ENCODE data around the gene ATM.

ATM gene

DNA sequence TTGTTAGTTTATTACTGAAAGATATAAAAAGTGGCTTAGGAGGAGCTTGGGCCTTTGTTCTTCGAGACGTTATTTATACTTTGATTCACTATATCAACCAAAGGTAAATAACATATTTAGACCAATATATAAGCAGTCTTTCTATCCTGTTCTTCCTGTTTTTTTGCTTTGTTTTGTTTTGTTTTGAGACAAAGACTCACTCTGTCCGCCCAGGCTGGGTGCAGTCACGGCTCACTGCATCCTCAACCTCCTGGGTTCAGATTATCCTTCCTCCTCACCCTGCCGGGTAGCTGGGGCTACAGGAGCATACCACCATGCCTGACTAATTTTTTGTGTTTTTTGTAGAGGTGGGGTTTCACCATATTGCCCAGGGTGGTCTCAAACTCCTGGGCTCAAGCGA, 66.8 kb downstream of the ATM start (continued):
- TF ChIP-seq ZBTB48 (tag by site-specific recombination; IDR thresholded peaks at IDR 0.05) (no peak), ZNF16 (tag by site-specific recombination; IDR thresholded peaks at IDR 0.05; ENCODE audit: low read depth) (no peak), ZNF768 (tag by site-specific recombination; IDR thresholded peaks at IDR 0.05) (no peak), SP2 (tag by site-specific recombination; IDR thresholded peaks at IDR 0.05) (no peak)
- TF ChIP-seq, protein P1, sequence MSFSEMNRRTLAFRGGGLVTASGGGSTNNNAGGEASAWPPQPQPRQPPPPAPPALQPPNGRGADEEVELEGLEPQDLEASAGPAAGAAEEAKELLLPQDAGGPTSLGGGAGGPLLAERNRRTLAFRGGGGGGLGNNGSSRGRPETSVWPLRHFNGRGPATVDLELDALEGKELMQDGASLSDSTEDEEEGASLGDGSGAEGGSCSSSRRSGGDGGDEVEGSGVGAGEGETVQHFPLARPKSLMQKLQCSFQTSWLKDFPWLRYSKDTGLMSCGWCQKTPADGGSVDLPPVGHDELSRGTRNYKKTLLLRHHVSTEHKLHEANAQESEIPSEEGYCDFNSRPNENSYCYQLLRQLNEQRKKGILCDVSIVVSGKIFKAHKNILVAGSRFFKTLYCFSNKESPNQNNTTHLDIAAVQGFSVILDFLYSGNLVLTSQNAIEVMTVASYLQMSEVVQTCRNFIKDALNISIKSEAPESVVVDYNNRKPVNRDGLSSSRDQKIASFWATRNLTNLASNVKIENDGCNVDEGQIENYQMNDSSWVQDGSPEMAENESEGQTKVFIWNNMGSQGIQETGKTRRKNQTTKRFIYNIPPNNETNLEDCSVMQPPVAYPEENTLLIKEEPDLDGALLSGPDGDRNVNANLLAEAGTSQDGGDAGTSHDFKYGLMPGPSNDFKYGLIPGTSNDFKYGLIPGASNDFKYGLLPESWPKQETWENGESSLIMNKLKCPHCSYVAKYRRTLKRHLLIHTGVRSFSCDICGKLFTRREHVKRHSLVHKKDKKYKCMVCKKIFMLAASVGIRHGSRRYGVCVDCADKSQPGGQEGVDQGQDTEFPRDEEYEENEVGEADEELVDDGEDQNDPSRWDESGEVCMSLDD (tag by site-specific recombination; IDR thresholded peaks at IDR 0.05), result no peak
- TF ChIP-seq, protein P2, sequence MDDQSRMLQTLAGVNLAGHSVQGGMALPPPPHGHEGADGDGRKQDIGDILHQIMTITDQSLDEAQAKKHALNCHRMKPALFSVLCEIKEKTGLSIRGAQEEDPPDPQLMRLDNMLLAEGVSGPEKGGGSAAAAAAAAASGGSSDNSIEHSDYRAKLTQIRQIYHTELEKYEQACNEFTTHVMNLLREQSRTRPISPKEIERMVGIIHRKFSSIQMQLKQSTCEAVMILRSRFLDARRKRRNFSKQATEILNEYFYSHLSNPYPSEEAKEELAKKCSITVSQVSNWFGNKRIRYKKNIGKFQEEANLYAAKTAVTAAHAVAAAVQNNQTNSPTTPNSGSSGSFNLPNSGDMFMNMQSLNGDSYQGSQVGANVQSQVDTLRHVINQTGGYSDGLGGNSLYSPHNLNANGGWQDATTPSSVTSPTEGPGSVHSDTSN (CRISPR knock-in tag; IDR thresholded peaks at IDR 0.05), result no peak

DNA sequence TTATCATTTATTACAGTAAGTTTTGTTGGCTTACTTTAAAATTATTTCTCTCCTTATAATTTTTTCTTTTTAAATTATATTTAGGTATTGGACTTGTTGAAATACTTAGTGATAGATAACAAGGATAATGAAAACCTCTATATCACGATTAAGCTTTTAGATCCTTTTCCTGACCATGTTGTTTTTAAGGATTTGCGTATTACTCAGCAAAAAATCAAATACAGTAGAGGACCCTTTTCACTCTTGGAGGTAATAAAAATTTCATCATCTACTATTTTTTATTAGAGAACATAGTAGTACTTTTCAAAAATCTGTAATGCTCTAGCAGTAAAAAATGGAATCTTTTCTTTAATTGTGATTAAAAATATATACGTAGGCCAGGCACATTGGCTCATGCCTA, 70.4 kb downstream of the ATM start:
- TF ChIP-seq GLIS1 (tag by site-specific recombination; IDR thresholded peaks at IDR 0.05), result no peak
- no peak for TF ChIP-seq ZNF2 (tag by site-specific recombination; IDR thresholded peaks at IDR 0.05)
- TF ChIP-seq, protein P3, sequence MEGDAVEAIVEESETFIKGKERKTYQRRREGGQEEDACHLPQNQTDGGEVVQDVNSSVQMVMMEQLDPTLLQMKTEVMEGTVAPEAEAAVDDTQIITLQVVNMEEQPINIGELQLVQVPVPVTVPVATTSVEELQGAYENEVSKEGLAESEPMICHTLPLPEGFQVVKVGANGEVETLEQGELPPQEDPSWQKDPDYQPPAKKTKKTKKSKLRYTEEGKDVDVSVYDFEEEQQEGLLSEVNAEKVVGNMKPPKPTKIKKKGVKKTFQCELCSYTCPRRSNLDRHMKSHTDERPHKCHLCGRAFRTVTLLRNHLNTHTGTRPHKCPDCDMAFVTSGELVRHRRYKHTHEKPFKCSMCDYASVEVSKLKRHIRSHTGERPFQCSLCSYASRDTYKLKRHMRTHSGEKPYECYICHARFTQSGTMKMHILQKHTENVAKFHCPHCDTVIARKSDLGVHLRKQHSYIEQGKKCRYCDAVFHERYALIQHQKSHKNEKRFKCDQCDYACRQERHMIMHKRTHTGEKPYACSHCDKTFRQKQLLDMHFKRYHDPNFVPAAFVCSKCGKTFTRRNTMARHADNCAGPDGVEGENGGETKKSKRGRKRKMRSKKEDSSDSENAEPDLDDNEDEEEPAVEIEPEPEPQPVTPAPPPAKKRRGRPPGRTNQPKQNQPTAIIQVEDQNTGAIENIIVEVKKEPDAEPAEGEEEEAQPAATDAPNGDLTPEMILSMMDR (tag by site-specific recombination; IDR thresholded peaks at IDR 0.05), result no peak
- no peak for TF ChIP-seq ZNF514 (tag by site-specific recombination; IDR thresholded peaks at IDR 0.05)
- TF ChIP-seq, protein P4, sequence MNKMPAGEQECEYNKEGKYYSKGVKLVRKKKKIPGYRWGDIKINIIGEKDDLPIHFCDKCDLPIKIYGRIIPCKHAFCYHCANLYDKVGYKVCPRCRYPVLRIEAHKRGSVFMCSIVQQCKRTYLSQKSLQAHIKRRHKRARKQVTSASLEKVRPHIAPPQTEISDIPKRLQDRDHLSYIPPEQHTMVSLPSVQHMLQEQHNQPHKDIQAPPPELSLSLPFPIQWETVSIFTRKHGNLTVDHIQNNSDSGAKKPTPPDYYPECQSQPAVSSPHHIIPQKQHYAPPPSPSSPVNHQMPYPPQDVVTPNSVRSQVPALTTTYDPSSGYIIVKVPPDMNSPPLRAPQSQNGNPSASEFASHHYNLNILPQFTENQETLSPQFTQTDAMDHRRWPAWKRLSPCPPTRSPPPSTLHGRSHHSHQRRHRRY (tag by site-specific recombination; IDR thresholded peaks at IDR 0.05), result no peak
- TF ChIP-seq, protein P5, sequence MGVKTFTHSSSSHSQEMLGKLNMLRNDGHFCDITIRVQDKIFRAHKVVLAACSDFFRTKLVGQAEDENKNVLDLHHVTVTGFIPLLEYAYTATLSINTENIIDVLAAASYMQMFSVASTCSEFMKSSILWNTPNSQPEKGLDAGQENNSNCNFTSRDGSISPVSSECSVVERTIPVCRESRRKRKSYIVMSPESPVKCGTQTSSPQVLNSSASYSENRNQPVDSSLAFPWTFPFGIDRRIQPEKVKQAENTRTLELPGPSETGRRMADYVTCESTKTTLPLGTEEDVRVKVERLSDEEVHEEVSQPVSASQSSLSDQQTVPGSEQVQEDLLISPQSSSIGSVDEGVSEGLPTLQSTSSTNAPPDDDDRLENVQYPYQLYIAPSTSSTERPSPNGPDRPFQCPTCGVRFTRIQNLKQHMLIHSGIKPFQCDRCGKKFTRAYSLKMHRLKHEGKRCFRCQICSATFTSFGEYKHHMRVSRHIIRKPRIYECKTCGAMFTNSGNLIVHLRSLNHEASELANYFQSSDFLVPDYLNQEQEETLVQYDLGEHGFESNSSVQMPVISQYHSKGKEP (tag by site-specific recombination; IDR thresholded peaks at IDR 0.05), result no peak
- TF ChIP-seq ZBTB7A (tag by site-specific recombination; IDR thresholded peaks at IDR 0.05; ENCODE audit: low read depth), result no peak
- no peak for TF ChIP-seq ZNF391 (tag by site-specific recombination; IDR thresholded peaks at IDR 0.05; ENCODE audit: borderline replicate concordance, low read depth)
- no peak for TF ChIP-seq SP2 (tag by site-specific recombination; IDR thresholded peaks at IDR 0.05)
- Histone ChIP-seq H3K27ac (ENCODE audit: extremely low read depth, low read depth, low read length) (no peak overlapping the region), H3K36me3 (ENCODE audit: control insufficient read depth in 2 of 2, insufficient read depth in 1 of 2, low read length in 2 of 2) (peaks cover 11 to 62% of the 10 kb centered on the region in 2 experiments; a peak in 2 of 3 replicates), H3K9me3 (ENCODE audit: control insufficient read depth, insufficient read depth, low read depth, low read length) (no peaks in the 10 kb centered on the region), H3K4me1 (ENCODE audit: control insufficient read depth, insufficient read depth, low read length) (no peaks in the 10 kb centered on the region), H3K4me3 (ENCODE audit: low read depth, low read length) (no peak overlapping the region)
- CTCF ChIA-PET, result no interaction called here
- POLR2A ChIA-PET, result no interaction called here
